HCT116 (cell line): ENCODE data around the gene SORT1. TPM values are rescaled to one million over a fixed set of nuclear protein-coding genes. Genes with fewer than 3 reads are reported as not detected.

ENCODE experiments used
- ATAC-seq: fragments of 200-7000 bp; cut with Tn5 transposase; 2 replicates; pipeline ENCODE4 v1.9.1; 2020; ENCODE audit warnings: mild to moderate bottlenecking, moderate library complexity
- BruUV-seq: library from RNA; stranded (reverse); fragments of 400-500 nt; replicated peaks from 2 replicates; lab custom pipeline; 2021; lab: Mats Ljungman, UMichigan
- CTCF ChIA-PET: fragments of 300-600 bp; sonication (Branson Sonifier 250); formaldehyde crosslinking; loops from one replicate; lab custom pipeline; 2021; ENCODE audit warnings: antibody characterized with exemption; lab: Charles Lee
- POLR2A ChIA-PET: fragments of 300-600, 350-600 bp; sonication (Branson Sonifier 250); formaldehyde crosslinking; loops from one replicate; lab custom pipeline; 2021; ENCODE audit warnings: antibody characterized with exemption; lab: Charles Lee
- RAD21 ChIA-PET, 2 experiments: fragments of 300-600 bp; sonication (Branson Sonifier 250); formaldehyde crosslinking; loops; one replicate each; lab custom pipeline; 2023; ENCODE audit warnings: low total read pairs in 2 of 2; ENCODE audit not compliant: uncharacterized antibody in 2 of 2, unreplicated experiment in 2 of 2, low non-redundant PET in 1 of 2; lab: Charles Lee
- DNase-seq: peaks from one replicate; pipeline ENCODE4 v3.0.0-alpha.2; 2010; ENCODE audit warnings: low read depth, low spot score
- H2AFZ ChIP-seq: fragments of 200-600 bp; shearing (Covaris generic), sonication (generic); 2 replicates; pipeline ENCODE4 v1.6.1; 2017; ENCODE audit warnings: low read depth, mixed run types, mixed read lengths, antibody characterized with exemption, low read length; ENCODE audit not compliant: poor library complexity, severe bottlenecking
- H3K27ac ChIP-seq: 2 replicates; pipeline ENCODE4 v1.5.1; 2012; ENCODE audit warnings: low read depth, low read length
- H3K27me3 ChIP-seq: fragments of 200-600 bp; sonication (generic); 2 replicates; pipeline ENCODE4 v1.6.1; 2016; ENCODE audit warnings: mixed run types, low read length, mixed read lengths; ENCODE audit not compliant: insufficient read depth
- H3K36me3 ChIP-seq, 2 experiments: fragments of 200-500 bp in 1 of 2; fragments of 200-600 bp in 1 of 2; sonication (Bioruptor generic) in 1 of 2; sonication (generic) in 1 of 2; 2 replicates each; pipeline versions ENCODE4 v1.5.1 to v1.6.1; 2014 to 2016; ENCODE audit warnings: low read length in 2 of 2, inconsistent platforms in 1 of 2, mixed read lengths in 1 of 2, mixed run types in 1 of 2; ENCODE audit not compliant: insufficient read depth in 2 of 2, control insufficient read depth in 1 of 2
- H3K4me1 ChIP-seq, 2 experiments: fragments of 200-600 bp in 1 of 2; sonication (generic) in 1 of 2; 2 replicates each; pipeline versions ENCODE4 v1.5.1 to v1.6.1; 2012 to 2017; ENCODE audit warnings: low read length in 2 of 2, inconsistent platforms in 1 of 2, mild to moderate bottlenecking in 1 of 2, mixed read lengths in 1 of 2, mixed run types in 1 of 2, moderate library complexity in 1 of 2; ENCODE audit not compliant: insufficient read depth in 2 of 2, control insufficient read depth in 1 of 2
- H3K4me2 ChIP-seq: fragments of 200-600 bp; sonication (generic); 2 replicates; pipeline ENCODE4 v1.6.1; 2017; ENCODE audit warnings: mixed run types, low read length, mixed read lengths
- H3K4me3 ChIP-seq, 2 experiments: fragments of 200-600 bp in 1 of 2; sonication (generic) in 1 of 2; replicated peaks in 1 of 2; 2 replicates each; pipeline ENCODE4 v1.5.1; 2011 to 2016; ENCODE audit warnings: low read length in 2 of 2, control low read depth in 1 of 2, low read depth in 1 of 2, mild to moderate bottlenecking in 1 of 2, mixed read lengths in 1 of 2, mixed run types in 1 of 2
- H3K79me2 ChIP-seq: fragments of 200-600 bp; sonication (generic); 2 replicates; pipeline ENCODE4 v1.6.1; 2017; ENCODE audit warnings: mild to moderate bottlenecking, mixed run types, low read length, moderate library complexity, mixed read lengths; ENCODE audit not compliant: insufficient read depth
- H3K9ac ChIP-seq: fragments of 200-600 bp; sonication (generic); 2 replicates; pipeline ENCODE4 v1.6.1; 2016; ENCODE audit warnings: low read length, mixed read lengths
- H3K9me2 ChIP-seq: fragments of 200-600 bp; sonication (generic), shearing (Covaris generic); 2 replicates; pipeline ENCODE4 v1.6.1; 2017; ENCODE audit warnings: mixed run types, mild to moderate bottlenecking, moderate library complexity; ENCODE audit not compliant: insufficient read depth
- H3K9me3 ChIP-seq, 2 experiments: fragments of 200-500 bp in 1 of 2; fragments of 200-600 bp in 1 of 2; sonication (Bioruptor generic) in 1 of 2; sonication (generic) in 1 of 2; 2 replicates each; pipeline ENCODE4 v1.6.1; 2014 to 2017; ENCODE audit warnings: low read length in 2 of 2, mixed read lengths in 2 of 2, inconsistent platforms in 1 of 2, low read depth in 1 of 2, mild to moderate bottlenecking in 1 of 2, mixed run types in 1 of 2, moderate library complexity in 1 of 2; ENCODE audit not compliant: control insufficient read depth in 1 of 2, insufficient read depth in 1 of 2
- H4K20me1 ChIP-seq: fragments of 200-600 bp; sonication (generic), shearing (Covaris generic); 2 replicates; pipeline ENCODE4 v1.6.1; 2017; ENCODE audit warnings: mixed run types, mild to moderate bottlenecking, moderate library complexity; ENCODE audit not compliant: insufficient read depth
- CBX3 ChIP-seq: IDR thresholded peaks from 2 replicates; pipeline ENCODE4 v1.6.1; 2012; ENCODE audit warnings: low read depth
- CEBPB ChIP-seq: IDR thresholded peaks from 2 replicates; pipeline ENCODE4 v1.6.1; 2012; ENCODE audit warnings: low read depth
- EGR1 ChIP-seq: IDR thresholded peaks from 2 replicates; pipeline ENCODE4 v1.6.1; 2012; ENCODE audit warnings: low read depth
- ELF1 ChIP-seq: IDR thresholded peaks from 2 replicates; pipeline ENCODE4 v1.6.1; 2012; ENCODE audit warnings: low read depth, borderline replicate concordance
- EZH2 ChIP-seq: fragments of 200-600 bp; sonication (generic); IDR thresholded peaks from 2 replicates; pipeline ENCODE4 v1.6.1; 2017; ENCODE audit warnings: antibody characterized with exemption, mixed run types
- EZH2phosphoT487 ChIP-seq: fragments of 200-600 bp; IDR thresholded peaks from 2 replicates; pipeline ENCODE4 v1.6.1; 2018; ENCODE audit warnings: antibody characterized with exemption, borderline replicate concordance
- FOSL1 ChIP-seq: IDR thresholded peaks from 2 replicates; pipeline ENCODE4 v1.6.1; 2012; ENCODE audit warnings: low read depth
- JUND ChIP-seq: IDR thresholded peaks from 2 replicates; pipeline ENCODE4 v1.6.1; 2012
- POLR2A ChIP-seq: IDR thresholded peaks from 2 replicates; pipeline ENCODE4 v1.7.0; 2011; ENCODE audit warnings: borderline replicate concordance; ENCODE audit not compliant: insufficient read depth, insufficient read length; ENCODE audit errors: extremely low read depth
- RAD21 ChIP-seq: IDR thresholded peaks from 2 replicates; pipeline ENCODE4 v1.6.1; 2012; ENCODE audit warnings: low read depth, mild to moderate bottlenecking
- SIN3A ChIP-seq: IDR thresholded peaks from 2 replicates; pipeline ENCODE4 v1.6.1; 2012; ENCODE audit warnings: low read depth
- SRF ChIP-seq: IDR thresholded peaks from 2 replicates; pipeline ENCODE4 v1.6.1; 2012; ENCODE audit warnings: low read depth
- TCF7L2 ChIP-seq: IDR thresholded peaks from 2 replicates; pipeline ENCODE4 v1.7.0; 2011; ENCODE audit warnings: borderline replicate concordance, inconsistent platforms; ENCODE audit not compliant: insufficient read depth, insufficient read length; ENCODE audit errors: extremely low read depth
- YY1 ChIP-seq: IDR thresholded peaks from 2 replicates; pipeline ENCODE4 v1.6.1; 2011; ENCODE audit warnings: low read length, low read depth, moderate library complexity, mild to moderate bottlenecking; ENCODE audit not compliant: insufficient replicate concordance; ENCODE audit errors: extremely low read depth
- ZFX ChIP-seq: fragments of 450-650 bp; IDR thresholded peaks from 2 replicates; pipeline ENCODE4 v1.6.1; 2017
- ZNF274 ChIP-seq: fragments of 200-500 bp; sonication (Bioruptor generic); IDR thresholded peaks from 2 replicates; pipeline ENCODE4 v1.6.1; 2014; ENCODE audit warnings: mild to moderate bottlenecking, low read depth, low read length, inconsistent platforms
- intact Hi-C: fragments of 100-400 bp; cut with micrococcal nuclease; formaldehyde crosslinking; loops from 2 replicates; pipeline ENCODE4 v1.10.0; 2022
- total RNA-seq: library from RNA; stranded (reverse); gene quantifications from one replicate; pipeline ENCODE4 v1.2.1, GENCODE V29; 2021; ENCODE audit not compliant: unreplicated experiment
- TF ChIP-seq, protein P1 (sequence below): IDR thresholded peaks from 2 replicates; pipeline ENCODE4 v1.6.1; 2011; ENCODE audit warnings: mild to moderate bottlenecking, low read length, moderate library complexity; ENCODE audit not compliant: insufficient replicate concordance; ENCODE audit errors: extremely low read depth
- TF ChIP-seq, protein P2 (sequence below): IDR thresholded peaks from 2 replicates; pipeline ENCODE4 v1.6.1; 2012
- TF ChIP-seq, protein P3 (sequence below): IDR thresholded peaks from 2 replicates; pipeline ENCODE4 v1.6.1; 2012; ENCODE audit warnings: low read depth

Gene SORT1
- total RNA-seq, 1 experiment from 2014 or later = 20.2 TPM

DNA sequence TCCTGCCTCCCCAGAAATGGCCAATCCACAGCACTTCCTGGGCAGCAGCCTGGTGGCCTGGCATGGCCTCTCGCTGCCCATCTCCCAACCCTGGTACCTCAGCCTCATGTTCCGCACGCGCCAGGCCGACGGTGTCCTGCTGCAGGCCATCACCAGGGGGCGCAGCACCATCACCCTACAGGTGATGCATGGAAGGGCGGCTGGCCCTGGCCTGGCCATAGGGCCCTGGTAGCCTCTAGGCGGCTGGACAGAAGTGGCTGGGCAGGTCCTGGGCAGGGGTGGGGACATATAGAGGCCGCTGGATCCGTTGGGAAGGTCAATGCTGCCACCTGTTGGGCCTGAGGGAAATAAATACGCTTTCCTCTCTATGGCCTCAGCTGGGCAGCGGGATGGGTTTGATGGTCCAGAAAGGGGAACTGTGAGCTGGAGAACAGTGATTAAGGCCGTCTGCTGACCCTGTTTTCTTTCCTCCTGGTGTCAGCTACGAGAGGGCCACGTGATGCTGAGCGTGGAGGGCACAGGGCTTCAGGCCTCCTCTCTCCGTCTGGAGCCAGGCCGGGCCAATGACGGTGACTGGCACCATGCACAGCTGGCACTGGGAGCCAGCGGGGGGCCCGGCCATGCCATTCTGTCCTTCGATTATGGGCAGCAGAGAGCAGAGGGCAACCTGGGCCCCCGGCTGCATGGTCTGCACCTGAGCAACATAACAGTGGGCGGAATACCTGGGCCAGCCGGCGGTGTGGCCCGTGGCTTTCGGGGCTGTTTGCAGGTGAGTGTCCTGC, 133.9 kb downstream of the SORT1 start:
- H3K9me2 ChIP-seq = no peaks in the 10 kb centered on the region
- DNase-seq = peak; percentile 88
- POLR2A ChIA-PET = interaction anchor here (0.6 kb wide), 1 partner anchor 301 kb away, joined by 3 read pairs; the partner anchor contains the start of gene CLCC1
- H3K27me3 ChIP-seq = no peaks in the 10 kb centered on the region
- H3K4me3 ChIP-seq = no peak overlapping the region
- H3K9ac ChIP-seq = no peak overlapping the region
- H3K36me3 ChIP-seq = peaks cover 0 to 4% of the 10 kb centered on the region in 2 experiments; a peak in 1 of 4 replicates
- H3K9me3 ChIP-seq = no peaks in the 10 kb centered on the region
- CTCF ChIA-PET = interaction anchor here (0.6 to 1.0 kb wide), 6 partner anchors 21 to 947 kb away, joined by 3 to 7 read pairs (median 3); a partner anchor contains a TSS
- RAD21 ChIA-PET = no interaction called here
- peak overlapping the region; percentile 2; the same call in 1 of the 2 replicates for H3K27ac ChIP-seq
- no peak overlapping the region for H2AFZ ChIP-seq
- intact Hi-C loops = loop anchor here (2.0 kb wide), 5 partner anchors 63 to 435 kb away; no protein-coding TSS in a partner anchor
- peaks cover 0 to 9% of the 10 kb centered on the region in 2 experiments; a peak in 2 of 4 replicates for H3K4me1 ChIP-seq
- no peaks in the 10 kb centered on the region for H3K79me2 ChIP-seq
- no peaks in the 10 kb centered on the region for H4K20me1 ChIP-seq
- ATAC-seq = peak; percentile 96
- no peak overlapping the region for H3K4me2 ChIP-seq
- no TSS peak for BruUV-seq
- TF ChIP-seq CEBPB (no peak), ZFX (no peak), FOSL1 (no peak), CBX3 (no peak; the same call in 1 of the 2 replicates), EZH2 (no peak), ELF1 (no peak), RAD21 (peak; percentile 96), EGR1 (no peak), SRF (no peak), JUND (no peak), TCF7L2 (peak; percentile 20), SIN3A (no peak), EZH2phosphoT487 (no peak), YY1 (peak; percentile 47), ZNF274 (no peak), POLR2A (no peak)
- TF ChIP-seq, protein P1, sequence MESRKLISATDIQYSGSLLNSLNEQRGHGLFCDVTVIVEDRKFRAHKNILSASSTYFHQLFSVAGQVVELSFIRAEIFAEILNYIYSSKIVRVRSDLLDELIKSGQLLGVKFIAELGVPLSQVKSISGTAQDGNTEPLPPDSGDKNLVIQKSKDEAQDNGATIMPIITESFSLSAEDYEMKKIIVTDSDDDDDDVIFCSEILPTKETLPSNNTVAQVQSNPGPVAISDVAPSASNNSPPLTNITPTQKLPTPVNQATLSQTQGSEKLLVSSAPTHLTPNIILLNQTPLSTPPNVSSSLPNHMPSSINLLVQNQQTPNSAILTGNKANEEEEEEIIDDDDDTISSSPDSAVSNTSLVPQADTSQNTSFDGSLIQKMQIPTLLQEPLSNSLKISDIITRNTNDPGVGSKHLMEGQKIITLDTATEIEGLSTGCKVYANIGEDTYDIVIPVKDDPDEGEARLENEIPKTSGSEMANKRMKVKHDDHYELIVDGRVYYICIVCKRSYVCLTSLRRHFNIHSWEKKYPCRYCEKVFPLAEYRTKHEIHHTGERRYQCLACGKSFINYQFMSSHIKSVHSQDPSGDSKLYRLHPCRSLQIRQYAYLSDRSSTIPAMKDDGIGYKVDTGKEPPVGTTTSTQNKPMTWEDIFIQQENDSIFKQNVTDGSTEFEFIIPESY = peak; percentile 60
- TF ChIP-seq, protein P2, sequence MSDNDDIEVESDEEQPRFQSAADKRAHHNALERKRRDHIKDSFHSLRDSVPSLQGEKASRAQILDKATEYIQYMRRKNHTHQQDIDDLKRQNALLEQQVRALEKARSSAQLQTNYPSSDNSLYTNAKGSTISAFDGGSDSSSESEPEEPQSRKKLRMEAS = peak; percentile 88
- TF ChIP-seq, protein P3, sequence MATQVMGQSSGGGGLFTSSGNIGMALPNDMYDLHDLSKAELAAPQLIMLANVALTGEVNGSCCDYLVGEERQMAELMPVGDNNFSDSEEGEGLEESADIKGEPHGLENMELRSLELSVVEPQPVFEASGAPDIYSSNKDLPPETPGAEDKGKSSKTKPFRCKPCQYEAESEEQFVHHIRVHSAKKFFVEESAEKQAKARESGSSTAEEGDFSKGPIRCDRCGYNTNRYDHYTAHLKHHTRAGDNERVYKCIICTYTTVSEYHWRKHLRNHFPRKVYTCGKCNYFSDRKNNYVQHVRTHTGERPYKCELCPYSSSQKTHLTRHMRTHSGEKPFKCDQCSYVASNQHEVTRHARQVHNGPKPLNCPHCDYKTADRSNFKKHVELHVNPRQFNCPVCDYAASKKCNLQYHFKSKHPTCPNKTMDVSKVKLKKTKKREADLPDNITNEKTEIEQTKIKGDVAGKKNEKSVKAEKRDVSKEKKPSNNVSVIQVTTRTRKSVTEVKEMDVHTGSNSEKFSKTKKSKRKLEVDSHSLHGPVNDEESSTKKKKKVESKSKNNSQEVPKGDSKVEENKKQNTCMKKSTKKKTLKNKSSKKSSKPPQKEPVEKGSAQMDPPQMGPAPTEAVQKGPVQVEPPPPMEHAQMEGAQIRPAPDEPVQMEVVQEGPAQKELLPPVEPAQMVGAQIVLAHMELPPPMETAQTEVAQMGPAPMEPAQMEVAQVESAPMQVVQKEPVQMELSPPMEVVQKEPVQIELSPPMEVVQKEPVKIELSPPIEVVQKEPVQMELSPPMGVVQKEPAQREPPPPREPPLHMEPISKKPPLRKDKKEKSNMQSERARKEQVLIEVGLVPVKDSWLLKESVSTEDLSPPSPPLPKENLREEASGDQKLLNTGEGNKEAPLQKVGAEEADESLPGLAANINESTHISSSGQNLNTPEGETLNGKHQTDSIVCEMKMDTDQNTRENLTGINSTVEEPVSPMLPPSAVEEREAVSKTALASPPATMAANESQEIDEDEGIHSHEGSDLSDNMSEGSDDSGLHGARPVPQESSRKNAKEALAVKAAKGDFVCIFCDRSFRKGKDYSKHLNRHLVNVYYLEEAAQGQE = no peak
